GM19025 (cell line): ENCODE results near the gene ACSS2.
A peak's percentile ranks its signal among the peaks of the same experiment; 100 is the strongest.
"Not testable (repeated sequence)": the region's sequence is repeated elsewhere in the genome, so short reads cannot be mapped to it uniquely, and the experiment has no call there.

Experiments
- ATAC-seq: cut with Tn5 transposase; IDR thresholded peaks from one replicate; pipeline ENCODE4 v1.9.1; 2021; ENCODE audit warnings: mild to moderate bottlenecking, low read depth, moderate library complexity; ENCODE audit not compliant: unreplicated experiment

ACSS2 gene

GRCh38 chr20:34873583-34874093, 2.8 kb upstream of the ACSS2 start:
- ATAC-seq: no peak

GRCh38 chr20:34874094-34874654, 2.2 kb upstream of the ACSS2 start:
- ATAC-seq: no peak

- ATAC-seq: peak; percentile 45
Measured at GRCh38 chr20:34875642-34876405, 588 bp upstream of the ACSS2 start.

GRCh38 chr20:34880215-34880850, 3.9 kb downstream of the ACSS2 start:
- no peak for ATAC-seq

GRCh38 chr20:34880971-34881370, 4.6 kb downstream of the ACSS2 start:
- not testable (repeated sequence) for ATAC-seq

- no peak for ATAC-seq
Measured at GRCh38 chr20:34881689-34882088, 5.3 kb downstream of the ACSS2 start.

- ATAC-seq: no peak
Measured at GRCh38 chr20:34883087-34883688, 6.8 kb downstream of the ACSS2 start.

GRCh38 chr20:34883809-34884208, 7.4 kb downstream of the ACSS2 start:
- ATAC-seq: no peak

GRCh38 chr20:34884260-34884659, 7.8 kb downstream of the ACSS2 start:
- ATAC-seq: no peak

- no peak for ATAC-seq
Measured at GRCh38 chr20:34886122-34886521, 9.7 kb downstream of the ACSS2 start.

GRCh38 chr20:34887023-34887422, 10.6 kb downstream of the ACSS2 start:
- ATAC-seq: no peak

GRCh38 chr20:34888468-34888867, 12.1 kb downstream of the ACSS2 start:
- ATAC-seq: no peak

GRCh38 chr20:34891166-34892062, 15.0 kb downstream of the ACSS2 start:
- ATAC-seq: no peak

- ATAC-seq: no peak
Measured at GRCh38 chr20:34892671-34893070, 16.3 kb downstream of the ACSS2 start.

- no peak for ATAC-seq
Measured at GRCh38 chr20:34894723-34895122, 18.3 kb downstream of the ACSS2 start.

GRCh38 chr20:34895465-34895864, 19.1 kb downstream of the ACSS2 start:
- no peak for ATAC-seq

- no peak for ATAC-seq
Measured at GRCh38 chr20:34896086-34896621, 19.7 kb downstream of the ACSS2 start.

- ATAC-seq: not testable (repeated sequence)
Measured at GRCh38 chr20:34898129-34898528, 21.7 kb downstream of the ACSS2 start.

GRCh38 chr20:34898731-34899130, 22.3 kb downstream of the ACSS2 start:
- ATAC-seq: not testable (repeated sequence)

- no peak for ATAC-seq
Measured at GRCh38 chr20:34904202-34904621, 27.8 kb downstream of the ACSS2 start.
